Activated CD8-positive, alpha-beta T cell treated with anti-CD3 and anti-CD28 coated beads for 36 hours (primary cell): ENCODE measurements around the gene MYO1B. TPM values are rescaled to one million over a fixed set of nuclear protein-coding genes. Genes with fewer than 3 reads are reported as not detected.

Source experiments
- ATAC-seq: fragments of 200-7000 bp; cut with Tn5 transposase; one replicate; pipeline ENCODE4 v1.10.0; 2021; ENCODE audit warnings: mild to moderate bottlenecking, moderate library complexity
- CTCF ChIA-PET: fragments of 350-600 bp; sonication (Branson Sonifier 250); formaldehyde crosslinking; loops from one replicate; lab custom pipeline; 2021; ENCODE audit warnings: antibody characterized with exemption; lab: Charles Lee
- POLR2A ChIA-PET: fragments of 350-600 bp; sonication (Branson Sonifier 250); formaldehyde crosslinking; loops from one replicate; lab custom pipeline; 2021; ENCODE audit warnings: antibody characterized with exemption; lab: Charles Lee
- DNase-seq: peaks from one replicate; pipeline ENCODE4 v3.0.0-alpha.2; 2020
- H3K27ac Mint-ChIP-seq: one replicate; pipeline ENCODE4 v1.8.0; 2021; ENCODE audit warnings: mild to moderate bottlenecking, mixed read lengths
- H3K27me3 Mint-ChIP-seq: one replicate; pipeline ENCODE4 v1.8.0; 2021; ENCODE audit warnings: mixed read lengths
- H3K36me3 Mint-ChIP-seq: one replicate; pipeline ENCODE4 v1.8.0; 2021; ENCODE audit warnings: low read depth, mixed read lengths
- H3K4me1 Mint-ChIP-seq: one replicate; pipeline ENCODE4 v1.8.0; 2021; ENCODE audit warnings: low read depth, mixed read lengths
- H3K4me3 Mint-ChIP-seq: one replicate; pipeline ENCODE4 v1.8.0; 2021; ENCODE audit warnings: mild to moderate bottlenecking, moderate library complexity, mixed read lengths
- H3K9me3 Mint-ChIP-seq: one replicate; pipeline ENCODE4 v1.8.0; 2021; ENCODE audit warnings: mixed read lengths
- intact Hi-C: fragments of 100-400 bp; cut with micrococcal nuclease; formaldehyde crosslinking; loops from one replicate; pipeline ENCODE4 v1.10.0; 2022
- total RNA-seq, 2 experiments: library from RNA; stranded (reverse); gene quantifications; one replicate each; pipeline ENCODE4 v1.2.3, GENCODE V29; 2021
- TF ChIP-seq, protein P1 (sequence below): fragments of 200-600 bp; IDR thresholded peaks from one replicate; pipeline ENCODE4 v1.8.0; 2022; ENCODE audit warnings: antibody characterized with exemption, mild to moderate bottlenecking

The MYO1B gene
- total RNA-seq, 2 experiments from 2014 or later, result 43.2 to 44.8 TPM

- CTCF ChIA-PET, result no interaction called here
- POLR2A ChIA-PET, result no interaction called here
- no peak overlapping the region for H3K4me3 Mint-ChIP-seq
- DNase-seq (no peak), ATAC-seq (no peak)
- H3K4me1 Mint-ChIP-seq, result no peaks in the 10 kb centered on the region
- no peaks in the 10 kb centered on the region for H3K27me3 Mint-ChIP-seq
- intact Hi-C loops, result no loop called here
- TF ChIP-seq, protein P1, sequence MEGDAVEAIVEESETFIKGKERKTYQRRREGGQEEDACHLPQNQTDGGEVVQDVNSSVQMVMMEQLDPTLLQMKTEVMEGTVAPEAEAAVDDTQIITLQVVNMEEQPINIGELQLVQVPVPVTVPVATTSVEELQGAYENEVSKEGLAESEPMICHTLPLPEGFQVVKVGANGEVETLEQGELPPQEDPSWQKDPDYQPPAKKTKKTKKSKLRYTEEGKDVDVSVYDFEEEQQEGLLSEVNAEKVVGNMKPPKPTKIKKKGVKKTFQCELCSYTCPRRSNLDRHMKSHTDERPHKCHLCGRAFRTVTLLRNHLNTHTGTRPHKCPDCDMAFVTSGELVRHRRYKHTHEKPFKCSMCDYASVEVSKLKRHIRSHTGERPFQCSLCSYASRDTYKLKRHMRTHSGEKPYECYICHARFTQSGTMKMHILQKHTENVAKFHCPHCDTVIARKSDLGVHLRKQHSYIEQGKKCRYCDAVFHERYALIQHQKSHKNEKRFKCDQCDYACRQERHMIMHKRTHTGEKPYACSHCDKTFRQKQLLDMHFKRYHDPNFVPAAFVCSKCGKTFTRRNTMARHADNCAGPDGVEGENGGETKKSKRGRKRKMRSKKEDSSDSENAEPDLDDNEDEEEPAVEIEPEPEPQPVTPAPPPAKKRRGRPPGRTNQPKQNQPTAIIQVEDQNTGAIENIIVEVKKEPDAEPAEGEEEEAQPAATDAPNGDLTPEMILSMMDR, result no peak
- H3K9me3 Mint-ChIP-seq, result peaks cover 6% of the 10 kb centered on the region
- no peak overlapping the region for H3K27ac Mint-ChIP-seq
- H3K36me3 Mint-ChIP-seq, result no peaks in the 10 kb centered on the region
Observed at GRCh38 chr2:191459158-191459557, 214.0 kb downstream of the MYO1B start.

- POLR2A ChIA-PET, result no interaction called here
- intact Hi-C loops, result no loop called here
Observed at GRCh38 chr2:191462370-191462769, 217.2 kb downstream of the MYO1B start.

GRCh38 chr2:191463790-191464189 is 218.6 kb downstream of the MYO1B start:
- H3K27ac Mint-ChIP-seq, result no peak overlapping the region
- DNase-seq (no peak), ATAC-seq (no peak)
- no peaks in the 10 kb centered on the region for H3K36me3 Mint-ChIP-seq
- H3K27me3 Mint-ChIP-seq, result no peaks in the 10 kb centered on the region
- ChIA-PET POLR2A (no interaction called here), CTCF (interaction anchor here (1.1 kb wide), 1 partner anchor 17 kb away, joined by 4 read pairs; no protein-coding TSS in a partner anchor)
- peaks cover 6% of the 10 kb centered on the region for H3K9me3 Mint-ChIP-seq
- H3K4me1 Mint-ChIP-seq, result no peaks in the 10 kb centered on the region
- TF ChIP-seq, protein P1, result no peak
- intact Hi-C loops, result no loop called here
- H3K4me3 Mint-ChIP-seq, result no peak overlapping the region

More at GRCh38 chr2:191462370-191462769, 217.2 kb downstream of the MYO1B start:
- ATAC-seq (no peak), DNase-seq (no peak)
- H3K4me3 Mint-ChIP-seq, result no peak overlapping the region
- CTCF ChIA-PET, result no interaction called here
- no peaks in the 10 kb centered on the region for H3K27me3 Mint-ChIP-seq
- TF ChIP-seq, protein P1, result no peak
- no peak overlapping the region for H3K27ac Mint-ChIP-seq
- no peaks in the 10 kb centered on the region for H3K4me1 Mint-ChIP-seq
- H3K36me3 Mint-ChIP-seq, result no peaks in the 10 kb centered on the region
- H3K9me3 Mint-ChIP-seq, result peaks cover 6% of the 10 kb centered on the region

DNA sequence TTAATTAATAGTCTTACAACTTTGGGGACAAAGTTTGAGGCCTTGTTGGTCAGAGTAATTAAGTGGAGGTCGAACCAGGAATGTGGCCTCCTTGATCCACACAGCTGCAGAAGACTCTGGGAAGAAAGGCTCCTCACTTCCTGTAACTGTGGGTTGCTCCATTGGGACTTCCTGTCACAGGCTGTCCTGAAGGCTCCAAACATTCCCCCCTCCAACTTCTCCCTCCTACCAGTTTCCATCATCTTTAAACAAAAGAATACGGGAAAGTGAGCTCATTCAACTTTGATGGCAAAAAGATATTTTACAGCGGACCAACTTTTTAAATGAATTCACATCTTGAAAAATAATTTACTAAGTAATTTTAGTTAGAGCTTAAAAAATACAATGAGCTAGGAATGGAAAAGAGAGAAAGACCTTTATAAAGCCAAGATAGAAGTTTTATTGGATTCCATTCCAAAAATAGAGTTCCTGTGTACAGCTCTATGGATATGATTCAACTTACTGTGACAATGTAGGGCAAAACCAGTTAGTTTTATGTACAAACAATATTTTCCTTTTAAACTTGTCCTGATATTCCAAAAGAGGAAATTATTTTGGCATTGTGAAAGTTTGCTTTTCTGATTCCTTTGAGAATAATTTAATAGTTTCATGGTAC is 220.7 kb downstream of the MYO1B start:
- no peak for ATAC-seq
- H3K9me3 Mint-ChIP-seq, result no peaks in the 10 kb centered on the region
- POLR2A ChIA-PET, result no interaction called here
- no peak for DNase-seq
- intact Hi-C loops, result no loop called here
- no peak overlapping the region for H3K27ac Mint-ChIP-seq
- H3K36me3 Mint-ChIP-seq, result no peaks in the 10 kb centered on the region
- H3K27me3 Mint-ChIP-seq, result no peaks in the 10 kb centered on the region
- H3K4me1 Mint-ChIP-seq, result no peaks in the 10 kb centered on the region
- H3K4me3 Mint-ChIP-seq, result no peak overlapping the region
- CTCF ChIA-PET, result no interaction called here
- TF ChIP-seq, protein P1, result no peak

DNA sequence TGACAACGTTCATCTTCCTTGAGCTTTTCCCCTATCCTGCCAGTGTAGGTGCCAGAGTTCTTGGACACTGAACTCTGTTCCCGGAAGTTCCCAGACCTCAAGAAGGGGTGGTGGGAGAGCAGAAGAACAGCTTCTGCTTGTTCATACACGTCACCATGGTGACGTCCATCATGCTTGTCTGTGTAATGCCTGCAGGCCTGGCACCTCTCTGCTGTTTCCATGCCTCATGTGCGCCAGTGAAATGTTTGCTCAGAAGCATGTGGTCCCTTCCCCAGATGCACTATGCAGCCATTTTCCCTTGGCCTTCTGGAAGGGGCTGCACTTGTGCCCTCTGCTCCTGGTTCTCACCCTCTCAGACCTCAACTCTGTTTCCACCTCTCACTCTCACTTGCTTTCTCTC is 221.9 kb downstream of the MYO1B start:
- H3K36me3 Mint-ChIP-seq, result no peaks in the 10 kb centered on the region
- intact Hi-C loops, result no loop called here
- H3K27ac Mint-ChIP-seq, result no peak overlapping the region
- TF ChIP-seq, protein P1, result no peak
- no peak for DNase-seq
- no peaks in the 10 kb centered on the region for H3K27me3 Mint-ChIP-seq
- H3K4me1 Mint-ChIP-seq, result no peaks in the 10 kb centered on the region
- H3K4me3 Mint-ChIP-seq, result no peak overlapping the region
- no peaks in the 10 kb centered on the region for H3K9me3 Mint-ChIP-seq
- POLR2A ChIA-PET, result no interaction called here
- ATAC-seq, result no peak
- CTCF ChIA-PET, result no interaction called here
